SK-N-DZ (cell line): ENCODE results near the gene RNF39. TPM values are rescaled to one million over a fixed set of nuclear protein-coding genes. Genes with fewer than 3 reads are reported as not detected.
A peak's percentile ranks its signal among the peaks of the same experiment; 100 is the strongest.
"Not testable (repeated sequence)": the region's sequence is repeated elsewhere in the genome, so short reads cannot be mapped to it uniquely, and the experiment has no call there.

ENCODE experiments used
- DNase-seq: peaks from one replicate; pipeline ENCODE4 v3.0.0-alpha.2; 2015; ENCODE audit warnings: low spot score
- polyA plus RNA-seq, 2 experiments: library from polyadenylated mRNA; depleted of rRNA; stranded (reverse); fragments of >200 nt; gene quantifications; 2 replicates each; pipeline ENCODE4 v1.2.3, GENCODE V29; 2014

RNF39 gene
- polyA plus RNA-seq (2014; cell fraction: cytosol; rRNA removed): 0.20 and 0.45 TPM in 2 replicates
- 0.07 and 0.14 TPM in 2 replicates for polyA plus RNA-seq (2014; cell fraction: nucleus; rRNA removed)

GRCh38 chr6:30075094-30075789 is at the start of gene RNF39:
Gene RNF39 (minus strand): TSS chr6:30075769. CDS start chr6:30075585, 184 bp downstream.
- DNase-seq: peak; percentile 23

- no peak for DNase-seq
These were observed 46.9 kb upstream of the RNF39 start for GRCh38 chr6:30122515-30122914.

GRCh38 chr6:30121446-30122366 is 46.1 kb upstream of the RNF39 start:
- no peak for DNase-seq

DNA sequence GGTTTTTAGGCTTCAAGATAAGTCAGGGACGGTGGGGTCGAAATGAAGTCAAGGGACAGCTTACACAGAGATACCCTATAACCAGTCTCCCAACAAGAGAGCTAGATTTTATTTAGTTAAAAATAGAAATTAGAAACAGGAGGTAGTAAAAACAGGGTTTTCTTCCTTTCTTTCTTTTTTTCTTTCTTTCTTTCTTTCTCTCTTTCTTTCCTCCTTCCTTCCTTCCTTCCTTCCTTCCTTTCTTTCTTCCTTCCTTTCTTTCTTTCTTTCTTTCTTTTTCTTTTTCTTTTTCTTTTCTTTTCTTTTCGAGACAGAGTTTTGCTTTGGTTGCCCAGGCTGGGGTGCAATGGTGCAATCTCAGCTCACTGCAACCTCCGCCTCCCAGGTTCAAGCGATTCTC is 43.1 kb upstream of the RNF39 start:
- DNase-seq: not testable (repeated sequence)

GRCh38 chr6:30116724-30117123 is 41.2 kb upstream of the RNF39 start:
- DNase-seq: no peak

- DNase-seq: no peak
These were observed 38.3 kb upstream of the RNF39 start for GRCh38 chr6:30113841-30114240.

DNA sequence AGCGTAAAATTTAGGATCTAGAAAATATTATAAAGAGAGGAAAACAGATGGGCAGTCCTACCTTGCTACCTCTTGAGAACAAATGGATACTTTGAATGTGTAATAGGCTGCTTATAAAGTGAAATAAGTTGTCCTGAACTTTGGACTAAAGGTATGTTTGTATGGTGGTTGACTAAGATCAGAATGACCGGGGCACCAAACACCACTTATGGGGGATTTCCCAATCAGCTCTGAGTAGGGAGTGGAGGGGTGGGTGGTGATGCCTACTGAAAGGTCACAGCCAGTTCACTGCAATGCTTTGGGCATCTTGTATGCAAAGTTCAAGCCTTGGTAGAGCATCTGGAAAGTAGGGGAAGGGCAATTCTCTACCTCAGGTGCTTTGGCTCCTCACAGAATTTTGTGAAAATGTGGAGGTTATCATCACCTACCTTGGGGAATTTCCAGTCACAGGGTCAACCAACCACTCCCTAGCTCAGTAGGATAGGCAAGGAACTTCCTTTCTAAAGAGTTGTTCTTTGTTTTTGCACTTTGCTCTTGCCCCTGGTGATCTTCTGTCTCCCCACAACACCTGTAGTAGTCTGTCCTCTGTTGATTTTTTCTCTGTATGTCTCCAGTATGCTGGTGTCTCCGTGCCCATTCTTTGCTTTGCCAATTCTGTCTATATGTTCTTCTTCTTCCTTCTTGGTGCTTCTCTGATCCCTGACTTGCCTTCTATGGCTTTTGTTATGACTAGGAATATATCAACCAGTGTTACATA is 37.6 kb upstream of the RNF39 start, which contains the start of gene TRIM31:
Gene TRIM31, minus strand, starts transcription at position 88 of the 757 bp plus-strand sequence. CDS start 285 bp downstream, outside the sequence.
- no peak for DNase-seq

GRCh38 chr6:30112402-30112994 is 36.9 kb upstream of the RNF39 start:
- DNase-seq: no peak

- no peak for DNase-seq
These were observed 35.8 kb upstream of the RNF39 start for GRCh38 chr6:30111266-30111856.

- no peak for DNase-seq
These were observed 29.1 kb upstream of the RNF39 start for GRCh38 chr6:30104661-30105060.

GRCh38 chr6:30103872-30104179 is 28.3 kb upstream of the RNF39 start:
- no peak for DNase-seq

- peak; percentile 85 for DNase-seq
These were observed 27.7 kb upstream of the RNF39 start for GRCh38 chr6:30102970-30103871.

DNA sequence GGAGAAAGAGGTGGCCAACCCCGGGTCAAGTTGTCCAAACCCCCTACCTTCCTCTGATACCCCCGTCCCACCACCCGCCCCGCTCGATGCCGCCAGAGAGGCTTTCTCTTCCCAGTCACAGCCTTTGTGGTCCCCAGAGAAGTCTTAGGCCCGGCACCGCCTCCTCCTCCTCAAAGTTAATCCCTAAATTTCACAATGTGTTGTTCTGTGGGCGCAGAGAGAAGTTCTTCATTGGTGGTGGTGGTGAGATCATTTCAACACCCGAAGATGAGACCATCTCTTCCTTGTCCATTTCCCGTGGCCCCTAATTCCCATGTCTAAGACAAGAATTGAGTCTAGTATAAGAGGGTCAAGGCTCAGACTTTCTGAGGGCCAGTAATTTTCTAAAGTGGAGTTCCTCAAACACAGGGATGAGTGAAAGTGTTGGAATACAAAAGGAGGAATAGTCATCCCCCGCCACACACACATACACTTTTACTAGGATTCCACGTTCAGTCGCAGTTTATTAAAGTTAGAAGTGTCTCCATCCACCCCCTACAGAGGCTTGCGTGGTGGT is 26.9 kb upstream of the RNF39 start:
- no peak for DNase-seq

GRCh38 chr6:30101444-30102413 is 26.2 kb upstream of the RNF39 start:
- peak; percentile 82 for DNase-seq

DNA sequence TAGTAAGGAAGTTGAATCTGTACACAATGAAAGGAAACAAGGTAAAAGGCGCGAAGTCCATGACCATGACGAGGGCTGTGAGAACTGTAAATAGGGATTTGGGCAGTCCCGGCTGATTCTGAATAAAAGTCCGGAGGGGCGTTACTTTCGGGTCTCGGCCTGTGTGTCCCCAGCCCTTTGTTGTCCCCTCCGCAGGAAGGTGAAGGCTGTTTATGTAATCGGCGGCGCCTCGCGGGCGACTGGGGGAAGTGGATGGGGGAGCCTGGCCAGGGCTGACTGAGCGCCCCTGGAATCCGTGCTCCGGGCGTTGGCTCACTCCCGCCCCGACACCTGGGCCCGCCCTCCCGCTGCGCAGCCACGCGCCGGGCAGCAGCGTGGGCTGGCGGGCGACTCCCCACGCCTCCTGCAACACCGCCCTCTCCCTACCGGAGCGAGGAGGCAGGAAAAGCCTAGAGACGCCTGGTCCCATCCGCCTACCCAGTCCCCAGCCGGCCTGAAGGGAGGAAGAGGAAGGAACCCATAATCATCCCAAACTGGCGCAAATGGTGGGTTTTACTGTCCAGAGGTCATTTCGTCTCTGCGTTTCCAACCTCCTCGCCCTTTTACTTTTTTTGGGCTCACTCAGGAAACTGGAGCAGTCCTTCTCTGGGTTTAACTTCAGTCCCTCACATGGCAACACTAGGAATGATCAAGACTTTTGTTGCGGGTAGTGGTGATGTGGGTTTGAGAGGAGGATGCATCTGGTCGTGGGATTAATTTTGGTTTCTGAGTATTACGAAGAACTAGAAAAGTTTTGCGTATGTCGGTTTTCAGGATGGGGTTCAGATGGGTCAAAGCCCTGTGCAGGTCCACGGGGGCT is 25.2 kb upstream of the RNF39 start:
- no peak for DNase-seq

DNA sequence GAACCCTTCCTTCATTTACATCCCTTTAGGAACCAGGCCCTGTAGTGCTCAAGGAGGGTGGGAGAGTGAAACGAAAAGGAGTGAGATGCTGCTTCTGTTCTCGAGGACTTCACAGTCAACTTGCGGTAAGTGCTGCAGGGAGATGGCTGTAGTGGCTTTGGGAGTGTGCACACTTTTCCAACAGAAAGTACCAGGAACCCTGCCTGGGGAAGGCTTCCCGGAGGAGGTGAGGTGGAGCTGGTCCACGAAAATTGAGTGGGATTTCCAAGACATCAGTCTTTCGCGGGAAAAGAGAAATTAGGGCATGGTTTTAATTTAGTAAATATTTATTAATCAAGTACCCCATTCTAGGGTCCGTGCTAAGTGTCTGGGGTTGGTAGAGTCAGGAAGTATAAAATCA is 24.6 kb upstream of the RNF39 start:
- no peak for DNase-seq
